HepG2 (cell line): Measurements from ENCODE around the gene CAMSAP3. TPM values are rescaled to one million over a fixed set of nuclear protein-coding genes. Genes with fewer than 3 reads are reported as not detected.

ENCODE experiments used
- CREB1 ChIP-seq, 2 experiments: fragments of 450-650 bp in 1 of 2; IDR thresholded peaks; 2 replicates each; pipeline ENCODE4 v1.6.1; 2016 to 2017; ENCODE audit warnings: control low read depth in 1 of 2, mild to moderate bottlenecking in 1 of 2, missing compliant biosample characterization in 1 of 2, missing genetic modification characterization in 1 of 2
- IRF1 ChIP-seq: sonication (generic); formaldehyde crosslinking; IDR thresholded peaks from 2 replicates; pipeline ENCODE4 v1.4.0; 2020; ENCODE audit warnings: low read depth, mild to moderate bottlenecking, missing genetic modification reagents
- KDM2A ChIP-seq: sonication (generic); formaldehyde crosslinking; IDR thresholded peaks from 2 replicates; pipeline ENCODE4 v1.4.0; 2020; ENCODE audit warnings: low read depth, missing genetic modification reagents, borderline replicate concordance
- MAZ ChIP-seq, 2 experiments: sonication (generic) in 1 of 2; formaldehyde crosslinking in 1 of 2; IDR thresholded peaks; 2 replicates each; pipeline versions ENCODE4 v1.5.0 to v1.6.1; 2012 to 2020; ENCODE audit warnings: low read depth in 2 of 2, mild to moderate bottlenecking in 2 of 2, borderline replicate concordance in 1 of 2, improper control_type of control experiment in 1 of 2, low read length in 1 of 2, missing genetic modification reagents in 1 of 2, moderate library complexity in 1 of 2
- REPIN1 ChIP-seq: sonication (generic); formaldehyde crosslinking; IDR thresholded peaks from 2 replicates; pipeline ENCODE4 v1.8.0; 2022; ENCODE audit warnings: missing genetic modification reagents, low read depth, mild to moderate bottlenecking, borderline replicate concordance
- SRSF1 ChIP-seq: fragments of 200-400 bp; formaldehyde crosslinking; optimal IDR thresholded peaks from 2 replicates; pipeline ENCODE3; 2017; ENCODE audit warnings: mild to moderate bottlenecking, low read depth, low read length, moderate library complexity
- TBX3 ChIP-seq: fragments of 450-650 bp; IDR thresholded peaks from 2 replicates; pipeline ENCODE4 v1.6.1; 2017; ENCODE audit warnings: antibody characterized with exemption, mild to moderate bottlenecking, inconsistent platforms, borderline replicate concordance
- TMF1 ChIP-seq: sonication (generic); formaldehyde crosslinking; IDR thresholded peaks from 2 replicates; pipeline ENCODE4 v1.8.1; 2022; ENCODE audit warnings: low read depth, missing genetic modification reagents
- YEATS2 ChIP-seq: sonication (generic); formaldehyde crosslinking; IDR thresholded peaks from 2 replicates; pipeline ENCODE4 v1.4.0; 2020; ENCODE audit warnings: missing genetic modification reagents, borderline replicate concordance
- YY1 ChIP-seq: IDR thresholded peaks from 2 replicates; pipeline ENCODE4 v1.6.1; 2011; ENCODE audit warnings: low read length, low read depth, moderate library complexity, mild to moderate bottlenecking; ENCODE audit not compliant: insufficient read depth, insufficient replicate concordance
- ZBTB7B ChIP-seq: sonication (generic); formaldehyde crosslinking; IDR thresholded peaks from 2 replicates; pipeline ENCODE4 v1.4.0; 2020; ENCODE audit warnings: missing genetic modification reagents
- ZFYVE20 ChIP-seq: sonication (generic); formaldehyde crosslinking; IDR thresholded peaks from 2 replicates; pipeline ENCODE4 v1.8.0; 2023; ENCODE audit warnings: low read depth, mild to moderate bottlenecking, moderate library complexity, missing genetic modification reagents, borderline replicate concordance
- ZNF124 ChIP-seq: sonication (generic); formaldehyde crosslinking; IDR thresholded peaks from 2 replicates; pipeline ENCODE4 v1.4.0; 2020; ENCODE audit warnings: missing genetic modification reagents
- ZNF282 ChIP-seq: fragments of 450-650 bp; IDR thresholded peaks from 2 replicates; pipeline ENCODE4 v1.6.1; 2018; ENCODE audit not compliant: partially characterized antibody
- ZNF441 ChIP-seq: sonication (generic); formaldehyde crosslinking; IDR thresholded peaks from 2 replicates; pipeline ENCODE4 v1.7.0; 2021; ENCODE audit warnings: missing genetic modification reagents, borderline replicate concordance
- ZNF609 ChIP-seq: sonication (generic); formaldehyde crosslinking; IDR thresholded peaks from 2 replicates; pipeline ENCODE4 v1.4.0; 2020; ENCODE audit warnings: mild to moderate bottlenecking, missing genetic modification reagents, borderline replicate concordance
- polyA plus RNA-seq, 8 experiments: library from polyadenylated mRNA; depleted of rRNA in 3 of 8; stranded (reverse) in 7 of 8; unstranded in 1 of 8; fragments of >200 nt; fragmentation: Illumina TruSeq in 4 of 8; extraction: Trizol in 4 of 8; gene quantifications; 2 replicates each; pipeline versions ENCODE4 v1.2.1 to v1.2.3, GENCODE V29; 2011 to 2016; ENCODE audit warnings: low read depth in 4 of 8, missing spikeins in 1 of 8, mixed read lengths in 1 of 8; ENCODE audit not compliant: insufficient read depth in 1 of 8
- total RNA-seq, 5 experiments: library from RNA; depleted of rRNA; stranded (reverse); fragments of >200 nt; fragmentation: Illumina TruSeq; extraction: Trizol; gene quantifications; 2 replicates each; pipeline ENCODE4 v1.2.3, GENCODE V29; 2016; ENCODE audit warnings: low read depth in 1 of 5
- TF ChIP-seq, protein P1 (sequence below): sonication (generic); formaldehyde crosslinking; IDR thresholded peaks from 2 replicates; pipeline ENCODE4 v1.4.0; 2020; ENCODE audit warnings: missing genetic modification reagents
- TF ChIP-seq, protein P2 (sequence below): IDR thresholded peaks from 2 replicates; pipeline ENCODE4 v1.6.1; 2012; ENCODE audit warnings: inconsistent platforms

CAMSAP3 gene
- total and polyA plus RNA-seq, 2 of the 13 experiments (the other 11 are each of a cell fraction or from before 2014, with no cell fraction given), result 10.8 to 11.8 TPM

GRCh38 chr19:7629347-7630054, 33.8 kb downstream of the CAMSAP3 start, which contains the start of the genes PET100 and XAB2 (continued):
- TF ChIP-seq KDM2A (CRISPR knock-in tag) (peak; percentile 47; the same call in 1 of the 2 replicates), CREB1 (IDR thresholded peaks at IDR 0.05) (peak; percentile 98), CREB1 (CRISPR knock-in tag; IDR thresholded peaks at IDR 0.05) (peak; percentile 100), ZNF441 (CRISPR knock-in tag) (0 out of 2 replicates have a peak, but pooled peaks have one; percentile 31), REPIN1 (CRISPR knock-in tag) (peak; percentile 25; the same call in 1 of the 2 replicates), ZBTB7B (no peak), ZNF124 (CRISPR knock-in tag) (peak; percentile 42; the same call in 1 of the 2 replicates), ZNF282 (no peak), ZNF609 (CRISPR knock-in tag) (no peak), YEATS2 (peak; percentile 93), MAZ (IDR thresholded peaks at IDR 0.05; ENCODE audit: borderline replicate concordance, low read depth, low read length) (0 out of 2 replicates have a peak, but pooled peaks have one; percentile 34), MAZ (CRISPR knock-in tag; IDR thresholded peaks at IDR 0.05; ENCODE audit: low read depth) (peak; percentile 71; the same call in 1 of the 2 replicates), IRF1 (no peak), ZFYVE20 (CRISPR knock-in tag) (no peak), YY1 (peak; percentile 91), SRSF1 (peak; percentile 23), TMF1 (CRISPR knock-in tag) (no peak), TBX3 (peak; percentile 54; the same call in 1 of the 2 replicates)
- TF ChIP-seq, protein P1, sequence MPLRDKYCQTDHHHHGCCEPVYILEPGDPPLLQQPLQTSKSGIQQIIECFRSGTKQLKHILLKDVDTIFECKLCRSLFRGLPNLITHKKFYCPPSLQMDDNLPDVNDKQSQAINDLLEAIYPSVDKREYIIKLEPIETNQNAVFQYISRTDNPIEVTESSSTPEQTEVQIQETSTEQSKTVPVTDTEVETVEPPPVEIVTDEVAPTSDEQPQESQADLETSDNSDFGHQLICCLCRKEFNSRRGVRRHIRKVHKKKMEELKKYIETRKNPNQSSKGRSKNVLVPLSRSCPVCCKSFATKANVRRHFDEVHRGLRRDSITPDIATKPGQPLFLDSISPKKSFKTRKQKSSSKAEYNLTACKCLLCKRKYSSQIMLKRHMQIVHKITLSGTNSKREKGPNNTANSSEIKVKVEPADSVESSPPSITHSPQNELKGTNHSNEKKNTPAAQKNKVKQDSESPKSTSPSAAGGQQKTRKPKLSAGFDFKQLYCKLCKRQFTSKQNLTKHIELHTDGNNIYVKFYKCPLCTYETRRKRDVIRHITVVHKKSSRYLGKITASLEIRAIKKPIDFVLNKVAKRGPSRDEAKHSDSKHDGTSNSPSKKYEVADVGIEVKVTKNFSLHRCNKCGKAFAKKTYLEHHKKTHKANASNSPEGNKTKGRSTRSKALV (CRISPR knock-in tag), result peak; percentile 19; the same call in 1 of the 2 replicates
- TF ChIP-seq, protein P2, sequence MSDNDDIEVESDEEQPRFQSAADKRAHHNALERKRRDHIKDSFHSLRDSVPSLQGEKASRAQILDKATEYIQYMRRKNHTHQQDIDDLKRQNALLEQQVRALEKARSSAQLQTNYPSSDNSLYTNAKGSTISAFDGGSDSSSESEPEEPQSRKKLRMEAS, result 0 out of 2 replicates have a peak, but pooled peaks have one; percentile 53
